ENCODE data around the gene RPRD1A.

Gene RPRD1A

GRCh38 chr18:36031903-36032302 is 35.5 kb downstream of the RPRD1A start:
- in situ Hi-C loops (cut with MboI; ENCODE audit: low sequenced_read_pairs), result no loop called here

GRCh38 chr18:36031407-36031806 is 36.0 kb downstream of the RPRD1A start:
- in situ Hi-C loops (cut with MboI; ENCODE audit: low sequenced_read_pairs), result no loop called here

DNA sequence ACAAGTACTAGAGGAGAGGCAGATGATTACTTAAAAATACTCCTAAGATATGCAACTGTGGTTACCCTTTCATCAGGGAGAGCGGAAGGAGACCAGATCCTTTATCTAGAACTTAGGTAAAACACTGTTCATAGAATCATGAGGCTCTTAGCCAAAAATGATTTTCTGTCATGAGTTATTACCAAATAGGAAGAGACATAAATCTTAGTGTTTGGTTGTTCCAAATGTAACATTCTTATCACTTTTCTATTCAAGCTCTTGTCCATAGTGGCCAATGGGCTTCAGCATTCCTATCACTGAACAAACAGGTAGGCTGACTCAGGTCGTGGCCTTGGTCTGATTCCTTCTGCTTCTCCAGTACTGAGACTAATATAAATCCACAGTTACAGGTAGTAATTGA is 38.5 kb downstream of the RPRD1A start:
- in situ Hi-C loops (cut with MboI; ENCODE audit: low sequenced_read_pairs), result no loop called here

- in situ Hi-C loops (cut with MboI; ENCODE audit: low sequenced_read_pairs), result no loop called here
Observed at GRCh38 chr18:36025025-36025424, 42.3 kb downstream of the RPRD1A start.

DNA sequence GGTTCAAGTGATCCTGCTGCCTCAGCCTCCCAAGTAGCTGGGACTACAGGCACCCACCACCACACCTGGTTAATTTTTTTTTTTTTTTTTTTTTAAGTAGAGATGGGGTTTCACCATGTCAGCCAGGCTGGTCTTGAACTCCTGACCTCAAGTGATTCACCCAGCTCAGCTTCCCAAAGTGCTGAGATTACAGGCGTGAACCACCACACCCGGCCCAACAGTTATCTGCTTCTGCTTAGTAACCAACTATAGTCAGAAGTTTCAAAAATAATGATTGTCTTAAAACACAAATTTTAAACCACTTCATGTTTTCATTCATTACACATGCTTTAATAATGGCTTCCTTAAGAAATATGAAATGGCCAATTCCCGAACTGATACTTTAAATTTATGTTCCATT is 43.1 kb downstream of the RPRD1A start:
- in situ Hi-C loops (cut with MboI; ENCODE audit: low sequenced_read_pairs), result loop anchor here (25.0 kb wide), 1 partner anchor 263 kb away; the partner anchor contains the start of gene FHOD3

- in situ Hi-C loops (cut with MboI; ENCODE audit: low sequenced_read_pairs), result loop anchor here (25.0 kb wide), 1 partner anchor 264 kb away; the partner anchor contains the start of gene FHOD3
Observed at GRCh38 chr18:36023336-36023735, 44.0 kb downstream of the RPRD1A start.

DNA sequence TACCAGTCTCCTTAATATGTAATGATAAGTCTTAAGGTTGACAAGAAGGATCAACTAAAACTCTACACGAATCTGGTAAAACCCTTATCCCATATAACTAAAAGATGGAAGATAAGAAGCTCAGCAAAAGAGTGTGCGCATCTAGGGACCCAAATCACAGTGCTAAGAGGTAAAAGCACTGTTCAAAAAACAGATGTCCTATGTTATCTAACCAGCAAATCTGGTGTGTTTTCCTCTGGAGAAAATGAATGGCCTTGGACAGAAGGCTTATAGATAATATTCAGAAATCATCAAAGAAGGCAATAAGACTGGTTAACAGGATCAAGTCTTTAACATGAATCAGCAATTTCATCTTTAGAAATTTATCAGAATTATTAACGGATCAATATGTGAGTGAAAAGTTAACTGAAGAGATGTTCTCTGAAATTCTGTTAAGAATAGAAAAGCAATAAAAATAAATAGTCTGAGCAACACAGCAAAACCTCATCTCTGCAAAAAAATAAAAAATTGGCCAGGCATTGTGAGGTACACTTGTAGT is 47.1 kb downstream of the RPRD1A start:
- in situ Hi-C loops (cut with MboI; ENCODE audit: low sequenced_read_pairs), result loop anchor here (25.0 kb wide), 1 partner anchor 267 kb away; the partner anchor contains the start of gene FHOD3

DNA sequence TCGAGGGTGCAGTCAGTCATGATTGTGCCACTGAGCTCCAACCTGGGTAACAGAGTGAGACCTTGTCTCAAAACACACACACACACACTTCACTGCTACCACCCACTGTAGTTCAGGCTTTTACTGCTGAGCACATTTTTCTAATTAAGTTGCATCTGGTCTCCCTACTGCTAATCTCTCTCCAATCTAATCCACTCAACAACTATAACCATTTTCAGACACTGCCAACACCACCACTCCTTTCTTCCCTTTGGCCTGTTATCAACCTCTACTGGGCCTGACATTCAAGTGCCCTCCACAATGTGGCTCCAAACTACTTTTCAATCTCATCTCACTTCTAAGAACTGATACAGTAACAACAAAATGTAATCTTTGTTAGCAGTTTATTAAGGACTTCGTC is 50.1 kb downstream of the RPRD1A start:
- in situ Hi-C loops (cut with MboI; ENCODE audit: low sequenced_read_pairs), result loop anchor here (25.0 kb wide), 1 partner anchor 270 kb away; the partner anchor contains the start of gene FHOD3

GRCh38 chr18:36015629-36016028 is 51.7 kb downstream of the RPRD1A start:
- in situ Hi-C loops (cut with MboI; ENCODE audit: low sequenced_read_pairs), result loop anchor here (25.0 kb wide), 1 partner anchor 272 kb away; the partner anchor contains the start of gene FHOD3

DNA sequence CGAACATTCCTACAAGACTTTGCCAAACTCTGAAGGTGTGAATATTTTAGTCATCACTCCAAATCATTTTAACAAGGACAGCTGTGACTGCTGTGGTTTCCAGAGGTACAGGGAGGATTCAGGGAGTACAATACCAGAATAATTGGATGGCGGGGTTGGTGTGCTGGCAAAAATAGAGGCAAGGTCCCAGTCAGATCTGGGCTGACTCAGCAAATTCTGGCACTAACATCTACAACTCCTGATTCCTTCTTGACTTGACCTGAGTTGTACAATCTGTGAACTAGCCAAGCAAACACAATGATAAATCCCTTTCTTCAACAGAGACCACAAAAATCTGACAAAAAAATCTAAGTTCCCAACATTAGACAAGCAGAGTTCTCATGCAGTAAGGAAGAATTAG is 54.5 kb downstream of the RPRD1A start:
- in situ Hi-C loops (cut with MboI; ENCODE audit: low sequenced_read_pairs), result loop anchor here (25.0 kb wide), 1 partner anchor 274 kb away; the partner anchor contains the start of gene FHOD3

DNA sequence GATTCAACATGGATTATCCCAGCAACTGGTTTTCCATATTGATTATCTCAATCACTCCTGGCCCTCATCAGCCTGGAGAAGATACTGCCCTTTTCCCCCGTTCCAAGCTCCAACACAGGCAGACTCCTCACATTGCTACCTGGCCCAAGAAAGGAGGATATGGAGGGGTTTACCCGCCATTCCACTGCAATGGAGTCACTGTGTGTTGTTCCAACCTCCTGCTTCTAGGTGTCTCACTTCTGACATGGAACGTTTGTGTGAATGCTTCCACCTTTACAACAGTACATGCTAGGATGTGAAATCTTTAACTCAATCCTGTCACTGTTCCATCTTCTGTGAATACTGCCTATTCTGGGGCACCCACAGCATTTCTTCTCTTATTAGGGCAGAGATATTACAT is 58.1 kb downstream of the RPRD1A start:
- in situ Hi-C loops (cut with MboI; ENCODE audit: low sequenced_read_pairs), result loop anchor here (25.0 kb wide), 1 partner anchor 278 kb away; the partner anchor contains the start of gene FHOD3

GRCh38 chr18:36006997-36007396 is 60.4 kb downstream of the RPRD1A start:
- in situ Hi-C loops (cut with MboI; ENCODE audit: low sequenced_read_pairs), result loop anchor here (25.0 kb wide), 1 partner anchor 280 kb away; the partner anchor contains the start of gene FHOD3

DNA sequence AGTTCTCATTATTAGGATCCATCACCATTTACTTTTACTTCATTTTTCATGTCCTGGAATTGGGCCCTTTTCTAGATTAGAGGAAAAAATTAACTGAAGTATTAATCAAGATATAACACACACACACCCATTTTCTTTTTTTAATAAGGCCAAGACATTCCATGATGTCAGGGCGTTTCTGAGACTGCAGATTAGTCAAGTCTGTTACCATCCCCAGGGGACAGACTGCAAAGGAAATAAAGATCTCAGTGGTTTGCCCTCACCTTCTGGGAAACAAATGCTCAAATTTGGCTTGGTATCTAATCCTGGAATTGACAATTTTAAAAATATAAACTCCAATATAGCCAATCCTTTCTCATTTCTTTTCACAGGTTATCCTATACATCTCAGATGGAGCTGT is 67.4 kb downstream of the RPRD1A start:
- in situ Hi-C loops (cut with MboI; ENCODE audit: low sequenced_read_pairs), result loop anchor here (25.0 kb wide), 1 partner anchor 287 kb away; the partner anchor contains the start of gene FHOD3

DNA sequence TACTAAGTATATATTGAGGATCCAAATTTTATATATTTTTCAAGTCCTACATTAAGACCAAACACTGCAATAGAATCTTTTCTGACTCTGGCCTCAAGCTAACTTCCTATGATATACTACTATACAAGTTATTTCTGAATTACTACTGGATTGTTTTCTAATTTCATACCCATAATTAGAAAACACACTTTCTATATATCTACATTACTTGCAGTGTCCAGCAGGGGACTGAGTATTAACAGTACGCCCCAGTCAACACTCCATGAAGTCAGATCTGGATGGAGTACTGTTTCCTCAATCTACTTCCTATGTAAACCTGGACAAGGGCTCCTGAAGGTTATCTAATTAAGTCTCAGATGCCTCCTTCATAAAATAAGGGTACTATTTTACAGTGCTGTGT is 68.4 kb downstream of the RPRD1A start:
- in situ Hi-C loops (cut with MboI; ENCODE audit: low sequenced_read_pairs), result no loop called here

DNA sequence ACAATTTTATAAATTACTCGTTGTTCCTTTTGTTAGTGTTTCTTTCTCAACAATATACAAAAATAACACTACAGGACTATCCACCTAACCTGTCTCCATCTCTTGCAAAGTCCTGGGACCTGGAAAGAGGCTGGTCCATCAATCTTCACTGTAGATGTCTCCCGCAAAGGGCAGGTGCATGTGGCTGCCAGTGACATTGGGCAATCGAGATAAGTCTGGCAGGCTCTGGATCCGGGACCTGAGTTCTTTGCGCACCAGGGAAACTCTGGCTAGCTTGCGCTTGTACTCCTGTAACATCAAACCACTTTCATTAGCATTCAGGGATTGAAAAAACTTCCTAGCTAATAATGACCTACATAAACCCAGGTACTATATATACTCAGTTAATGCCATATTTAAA is 74.3 kb downstream of the RPRD1A start:
- in situ Hi-C loops (cut with MboI; ENCODE audit: low sequenced_read_pairs), result no loop called here

- in situ Hi-C loops (cut with MboI; ENCODE audit: low sequenced_read_pairs), result no loop called here
Observed at GRCh38 chr18:35991696-35992095, 75.7 kb downstream of the RPRD1A start.

- in situ Hi-C loops (cut with MboI; ENCODE audit: low sequenced_read_pairs), result no loop called here
Observed at GRCh38 chr18:35983818-35984217, 83.5 kb downstream of the RPRD1A start.

- in situ Hi-C loops (cut with MboI; ENCODE audit: low sequenced_read_pairs), result no loop called here
Observed at GRCh38 chr18:35983147-35983546, 84.2 kb downstream of the RPRD1A start.

GRCh38 chr18:35982409-35983114 is 84.8 kb downstream of the RPRD1A start:
- in situ Hi-C loops (cut with MboI; ENCODE audit: low sequenced_read_pairs), result no loop called here

DNA sequence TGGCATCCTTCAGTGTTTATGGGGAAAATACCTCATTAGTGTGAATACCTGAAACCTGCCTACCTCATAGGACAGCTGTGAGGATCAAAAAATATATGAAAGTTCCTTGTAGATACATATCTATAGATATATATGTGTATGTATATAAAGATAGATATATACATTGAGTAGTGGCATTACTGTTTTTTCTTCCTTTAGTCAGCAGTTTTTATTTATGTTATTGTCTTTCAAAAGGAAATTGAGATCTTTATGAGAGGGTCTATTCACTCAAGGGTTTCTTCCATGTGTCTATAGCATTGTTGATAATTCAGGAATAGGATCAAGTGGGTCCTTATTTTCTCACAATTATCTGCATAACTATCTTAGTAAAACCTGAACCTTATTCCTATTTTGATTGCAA is 88.2 kb downstream of the RPRD1A start:
- in situ Hi-C loops (cut with MboI; ENCODE audit: low sequenced_read_pairs), result no loop called here

GRCh38 chr18:35974181-35974580 is 93.2 kb downstream of the RPRD1A start:
- in situ Hi-C loops (cut with MboI; ENCODE audit: low sequenced_read_pairs), result no loop called here

DNA sequence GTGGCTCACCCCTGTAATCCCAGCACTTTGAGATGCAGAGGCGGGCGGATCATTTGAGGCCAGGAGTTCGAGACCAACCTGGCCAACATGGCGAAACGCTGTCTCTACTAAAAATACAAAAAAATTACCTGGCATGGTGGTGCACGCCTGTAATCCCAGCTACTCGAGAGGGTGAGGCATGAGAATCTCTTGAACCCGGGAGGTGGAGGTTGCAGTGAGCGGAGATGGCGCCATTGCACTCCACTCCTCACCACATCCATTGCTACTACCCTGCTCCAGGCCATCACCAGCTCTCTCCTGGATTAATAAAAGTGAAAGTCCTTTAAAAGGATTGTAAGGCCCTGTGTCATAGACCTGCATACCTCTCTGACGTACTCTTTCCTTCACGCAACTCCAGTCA is 93.7 kb downstream of the RPRD1A start:
- in situ Hi-C loops (cut with MboI; ENCODE audit: low sequenced_read_pairs), result no loop called here

All from HL-60/S4 treated with retinoic acid at 250 ng/mL for 4 days and 3 days (cell line).